MCF 10A (cell line): Measurements from ENCODE around the gene CHP2. TPM values are rescaled to one million over a fixed set of nuclear protein-coding genes. Genes with fewer than 3 reads are reported as not detected.
"Not testable (repeated sequence)": the region's sequence is repeated elsewhere in the genome, so short reads cannot be mapped to it uniquely, and the experiment has no call there.

Experiments used
- BruUV-seq: library from RNA; stranded (reverse); fragments of 400-500 nt; replicated peaks from 2 replicates; lab custom pipeline; 2021; lab: Mats Ljungman, UMichigan
- CTCF ChIA-PET: fragments of 300-600 bp; sonication (Branson Sonifier 250); formaldehyde crosslinking; extraction: SDS; loops from one replicate; lab custom pipeline; 2021; ENCODE audit warnings: antibody characterized with exemption, inconsistent platforms; lab: Yijun Ruan, JAX
- POLR2A ChIA-PET: fragments of 300-600, 350-650 bp; sonication (Branson Sonifier 250); formaldehyde crosslinking; extraction: SDS; loops from one replicate; lab custom pipeline; 2020; ENCODE audit warnings: antibody characterized with exemption, inconsistent platforms; lab: Yijun Ruan, JAX
- DNase-seq: peaks from one replicate; pipeline ENCODE4 v3.0.0-alpha.2; 2018; ENCODE audit not compliant: unreplicated experiment
- H3K27ac Mint-ChIP-seq: one replicate; pipeline ENCODE4 v1.8.0; 2022; ENCODE audit warnings: mild to moderate bottlenecking, low read depth, mixed read lengths; ENCODE audit not compliant: unreplicated experiment
- H3K27me3 Mint-ChIP-seq: one replicate; pipeline ENCODE4 v1.8.0; 2022; ENCODE audit warnings: mixed read lengths; ENCODE audit not compliant: insufficient read depth, unreplicated experiment
- H3K36me3 Mint-ChIP-seq: one replicate; pipeline ENCODE4 v1.8.0; 2022; ENCODE audit warnings: mild to moderate bottlenecking, moderate library complexity, mixed read lengths; ENCODE audit not compliant: insufficient read depth, unreplicated experiment
- H3K4me1 Mint-ChIP-seq: one replicate; pipeline ENCODE4 v1.8.0; 2022; ENCODE audit warnings: mixed read lengths; ENCODE audit not compliant: insufficient read depth, unreplicated experiment
- H3K4me3 Mint-ChIP-seq: one replicate; pipeline ENCODE4 v1.8.0; 2022; ENCODE audit warnings: mild to moderate bottlenecking, moderate library complexity, mixed read lengths; ENCODE audit not compliant: unreplicated experiment
- H3K9me3 Mint-ChIP-seq: one replicate; pipeline ENCODE4 v1.8.0; 2022; ENCODE audit warnings: mixed read lengths; ENCODE audit not compliant: unreplicated experiment
- CTCF ChIP-seq: fragments of 200-600 bp; IDR thresholded peaks from one replicate; pipeline ENCODE4 v1.8.0; 2022; ENCODE audit warnings: antibody characterized with exemption, mild to moderate bottlenecking; ENCODE audit not compliant: unreplicated experiment
- intact Hi-C: fragments of 100-400 bp; cut with micrococcal nuclease; formaldehyde crosslinking; loops from 2 replicates; pipeline ENCODE4 v1.14.1; 2022
- total RNA-seq: library from RNA; stranded (reverse); gene quantifications from 2 replicates; pipeline ENCODE4 v1.2.3, GENCODE V29; 2022

The CHP2 gene
- total RNA-seq, 1 experiment from 2014 or later, result not detected

DNA sequence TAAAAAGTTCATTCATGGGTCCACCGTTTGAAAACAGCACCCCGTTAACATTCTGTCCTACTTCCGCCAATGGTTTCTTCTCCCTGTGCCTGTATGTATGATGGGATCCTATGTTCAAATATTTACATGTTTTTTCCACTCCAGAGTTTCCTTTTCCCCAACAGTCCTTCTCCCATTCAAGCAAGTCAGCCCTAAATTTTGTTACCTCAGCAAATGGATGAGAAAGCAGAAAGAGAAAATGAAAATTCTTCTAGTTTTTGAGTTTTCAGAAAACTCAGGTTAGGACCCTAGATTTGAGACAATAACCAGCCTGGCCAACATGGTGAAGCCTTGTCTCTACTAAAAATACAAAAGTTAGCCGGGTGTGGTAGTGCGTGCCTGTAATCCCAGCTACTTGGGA is 38.3 kb upstream of the CHP2 start:
- H3K27me3 Mint-ChIP-seq, result peaks cover 37% of the 10 kb centered on the region
- H3K4me1 Mint-ChIP-seq, result no peaks in the 10 kb centered on the region
- no peak for TF ChIP-seq CTCF
- H3K36me3 Mint-ChIP-seq, result no peaks in the 10 kb centered on the region
- POLR2A ChIA-PET, result no interaction called here
- intact Hi-C loops, result no loop called here
- H3K9me3 Mint-ChIP-seq, result no peaks in the 10 kb centered on the region
- BruUV-seq, result no TSS peak
- CTCF ChIA-PET, result interaction anchor here (0.7 kb wide), 1 partner anchor 300 kb away, joined by 5 read pairs; no protein-coding TSS in a partner anchor
- no peak overlapping the region for H3K27ac Mint-ChIP-seq
- no peak for DNase-seq
- no peak overlapping the region for H3K4me3 Mint-ChIP-seq

- POLR2A ChIA-PET, H3K36me3 Mint-ChIP-seq, intact Hi-C loops, H3K4me3 Mint-ChIP-seq, DNase-seq, H3K27ac Mint-ChIP-seq, H3K9me3 Mint-ChIP-seq, BruUV-seq, H3K27me3 Mint-ChIP-seq, H3K4me1 Mint-ChIP-seq: not testable (repeated sequence)
- CTCF ChIA-PET, result interaction anchor here (0.6 to 1.1 kb wide), 3 partner anchors 96 to 337 kb away, joined by 3 read pairs; no protein-coding TSS in a partner anchor
Measured at GRCh38 chr16:23722613-23723240, 32.1 kb upstream of the CHP2 start.

- Mint-ChIP-seq H3K4me3 (no peak overlapping the region), H3K27me3 (no peaks in the 10 kb centered on the region), H3K27ac (no peak overlapping the region), H3K9me3 (peaks cover 7% of the 10 kb centered on the region), H3K4me1 (peaks cover 7% of the 10 kb centered on the region), H3K36me3 (no peaks in the 10 kb centered on the region)
- ChIA-PET CTCF (interaction anchor here (0.6 to 2.2 kb wide), 5 partner anchors 10 to 335 kb away, joined by 3 to 8 read pairs (median 4); no protein-coding TSS in a partner anchor), POLR2A (no interaction called here)
- no peak for TF ChIP-seq CTCF
- intact Hi-C loops, result no loop called here
- DNase-seq, result no peak
- BruUV-seq, result no TSS peak
Measured at GRCh38 chr16:23724096-23724784, 30.6 kb upstream of the CHP2 start.

DNA sequence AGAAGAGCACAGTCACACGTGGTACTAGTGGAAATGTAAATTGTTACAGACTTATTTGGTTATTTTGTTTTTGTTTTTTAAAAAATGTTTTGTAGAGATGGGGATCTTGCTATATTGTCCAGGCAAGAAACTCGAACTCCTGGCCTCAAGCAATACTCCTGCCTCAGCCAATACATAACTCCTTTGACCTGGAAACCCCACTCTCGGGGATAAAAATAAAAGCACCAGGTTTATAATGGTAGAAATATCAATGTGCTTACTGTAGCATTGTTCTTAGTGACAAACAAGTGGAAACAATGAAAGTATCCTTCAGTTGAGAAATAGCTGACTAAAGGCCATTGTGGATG is 30.1 kb upstream of the CHP2 start:
- Mint-ChIP-seq H3K9me3 (peaks cover 7% of the 10 kb centered on the region), H3K27ac (no peak overlapping the region), H3K36me3 (no peaks in the 10 kb centered on the region), H3K4me3 (no peak overlapping the region), H3K27me3 (no peaks in the 10 kb centered on the region), H3K4me1 (peaks cover 10% of the 10 kb centered on the region)
- DNase-seq, result no peak
- no peak for TF ChIP-seq CTCF
- no TSS peak for BruUV-seq
- CTCF ChIA-PET, result interaction anchor here (0.6 to 2.2 kb wide), 3 partner anchors 10 to 312 kb away, joined by 3 to 8 read pairs (median 4); no protein-coding TSS in a partner anchor
- POLR2A ChIA-PET, result interaction anchor here (1.0 kb wide), 1 partner anchor 48 kb away, joined by 3 read pairs; no protein-coding TSS in a partner anchor
- intact Hi-C loops, result no loop called here
